GM19025 (cell line): ENCODE results near the gene NISCH.

Source experiments
- ATAC-seq: cut with Tn5 transposase; IDR thresholded peaks from one replicate; pipeline ENCODE4 v1.9.1; 2021; ENCODE audit warnings: mild to moderate bottlenecking, low read depth, moderate library complexity; ENCODE audit not compliant: unreplicated experiment

NISCH gene

GRCh38 chr3:52507359-52507758, 52.0 kb downstream of the NISCH start:
- no peak for ATAC-seq

DNA sequence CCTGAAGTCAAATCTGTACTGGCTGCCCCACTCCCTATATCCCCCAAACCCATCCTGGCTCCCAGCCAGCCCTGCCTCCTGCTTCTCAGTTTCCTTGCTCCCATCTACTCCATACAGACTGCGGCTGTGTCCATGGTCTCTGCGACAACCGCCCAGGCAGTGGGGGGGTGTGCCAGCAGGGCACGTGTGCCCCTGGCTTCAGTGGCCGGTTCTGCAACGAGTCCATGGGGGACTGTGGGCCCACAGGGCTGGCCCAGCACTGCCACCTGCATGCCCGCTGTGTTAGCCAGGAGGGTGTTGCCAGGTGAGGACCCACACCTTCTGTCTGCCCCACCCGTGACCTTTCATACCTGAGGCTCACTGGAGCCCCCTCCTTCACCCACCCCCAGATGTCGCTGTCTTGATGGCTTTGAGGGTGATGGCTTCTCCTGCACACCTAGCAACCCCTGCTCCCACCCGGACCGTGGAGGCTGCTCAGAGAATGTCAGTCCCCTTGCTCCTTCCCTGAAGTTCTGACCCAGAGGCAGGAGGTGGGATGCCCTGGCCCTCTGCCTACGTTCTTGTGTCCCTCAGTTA, 54.4 kb downstream of the NISCH start:
- ATAC-seq = no peak

GRCh38 chr3:52511509-52511908, 56.1 kb downstream of the NISCH start:
- ATAC-seq = no peak

- no peak for ATAC-seq
Measured at GRCh38 chr3:52512105-52512504, 56.7 kb downstream of the NISCH start.

- ATAC-seq = no peak
Measured at GRCh38 chr3:52512727-52513126, 57.3 kb downstream of the NISCH start.

DNA sequence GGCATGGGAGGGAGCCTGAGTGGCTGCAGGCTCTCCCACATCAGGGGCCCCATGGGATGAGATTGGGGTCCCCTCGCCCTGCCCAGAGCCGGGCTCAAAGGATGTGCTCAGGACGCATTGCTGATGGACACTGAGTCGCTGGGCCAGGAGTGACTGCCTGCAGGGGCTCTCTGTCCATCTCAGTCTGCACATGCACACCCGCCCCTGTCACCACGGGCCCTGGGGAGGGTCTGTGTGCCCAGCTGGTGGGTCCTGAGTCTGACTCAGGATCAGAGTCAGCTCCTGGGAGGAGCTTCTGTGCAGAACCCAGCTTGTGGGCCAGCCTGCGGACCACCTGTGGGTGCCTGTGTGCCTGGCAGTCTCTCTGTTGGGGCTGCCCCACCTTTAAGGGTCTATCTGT, 57.9 kb downstream of the NISCH start:
- ATAC-seq = no peak

DNA sequence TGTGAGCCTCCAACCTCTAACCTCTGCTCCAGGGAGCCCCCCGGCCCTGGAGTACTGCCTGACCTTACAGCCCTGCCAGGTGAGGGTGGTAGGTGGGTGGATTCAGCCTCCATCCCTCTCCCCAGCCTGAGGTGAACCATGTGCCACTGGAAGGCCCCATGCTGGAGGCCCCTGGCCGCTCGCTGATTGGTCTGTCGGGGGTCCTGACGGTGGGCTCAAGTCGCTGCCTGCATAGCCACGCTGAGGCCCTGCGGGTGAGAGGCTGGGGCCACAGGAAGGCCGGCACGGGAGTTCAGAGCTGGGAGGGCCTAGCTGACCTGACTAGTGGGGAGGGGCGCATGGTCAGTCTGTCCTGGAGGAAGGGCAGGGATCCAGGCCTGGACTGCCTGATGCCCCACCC, 59.2 kb downstream of the NISCH start:
- ATAC-seq = no peak

DNA sequence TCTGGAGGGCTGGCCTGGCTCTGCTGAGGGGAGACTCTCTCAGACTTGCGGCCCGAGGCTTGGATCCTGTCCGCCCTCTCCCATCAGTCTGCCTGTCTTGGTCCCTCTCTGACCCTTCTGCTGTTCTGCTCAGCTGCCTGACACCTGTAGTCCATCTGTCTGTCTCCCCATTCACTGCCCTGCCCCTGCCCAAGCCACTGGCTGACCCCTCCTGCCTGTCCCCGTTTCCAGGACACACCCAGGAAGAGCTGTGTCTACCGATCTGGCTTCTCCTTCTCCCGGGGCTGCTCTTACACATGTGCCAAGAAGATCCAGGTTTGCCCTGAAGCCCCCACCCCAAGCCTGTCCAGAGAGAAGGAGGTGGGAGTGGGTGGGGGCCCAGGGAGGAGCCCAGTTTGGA, 59.8 kb downstream of the NISCH start:
- ATAC-seq = no peak

DNA sequence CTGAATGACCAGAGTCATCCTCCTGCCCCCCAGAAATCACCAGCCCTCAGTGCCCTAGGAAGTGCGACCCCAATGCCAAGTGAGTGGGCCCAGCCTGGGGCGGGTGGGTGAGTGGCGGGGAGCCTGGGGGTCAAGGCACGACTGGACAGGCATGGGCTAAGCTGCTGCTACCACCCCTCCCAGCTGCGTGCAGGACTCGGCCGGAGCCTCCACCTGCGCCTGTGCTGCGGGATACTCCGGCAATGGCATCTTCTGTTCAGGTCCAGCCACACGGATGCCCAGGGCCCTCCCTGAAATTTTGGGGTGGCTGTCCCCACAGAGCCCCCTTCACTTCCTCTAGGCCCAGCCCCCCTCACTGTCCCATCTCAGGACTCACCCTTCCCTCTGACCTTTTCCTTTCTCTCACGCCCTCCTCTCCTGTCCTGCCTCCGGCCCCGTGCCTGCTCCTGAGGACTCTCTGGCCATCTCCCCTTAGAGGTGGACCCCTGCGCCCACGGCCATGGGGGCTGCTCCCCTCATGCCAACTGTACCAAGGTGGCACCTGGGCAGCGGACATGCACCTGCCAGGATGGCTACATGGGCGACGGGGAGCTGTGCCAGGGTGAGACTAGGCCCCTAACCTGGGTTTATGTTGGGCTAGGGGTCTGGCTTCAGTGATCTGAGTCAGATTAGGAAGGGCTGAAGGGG, 61.2 kb downstream of the NISCH start:
- ATAC-seq = no peak

GRCh38 chr3:52517796-52518722, 62.7 kb downstream of the NISCH start:
- no peak for ATAC-seq

- ATAC-seq = no peak
Measured at GRCh38 chr3:52518723-52519444, 63.5 kb downstream of the NISCH start.

DNA sequence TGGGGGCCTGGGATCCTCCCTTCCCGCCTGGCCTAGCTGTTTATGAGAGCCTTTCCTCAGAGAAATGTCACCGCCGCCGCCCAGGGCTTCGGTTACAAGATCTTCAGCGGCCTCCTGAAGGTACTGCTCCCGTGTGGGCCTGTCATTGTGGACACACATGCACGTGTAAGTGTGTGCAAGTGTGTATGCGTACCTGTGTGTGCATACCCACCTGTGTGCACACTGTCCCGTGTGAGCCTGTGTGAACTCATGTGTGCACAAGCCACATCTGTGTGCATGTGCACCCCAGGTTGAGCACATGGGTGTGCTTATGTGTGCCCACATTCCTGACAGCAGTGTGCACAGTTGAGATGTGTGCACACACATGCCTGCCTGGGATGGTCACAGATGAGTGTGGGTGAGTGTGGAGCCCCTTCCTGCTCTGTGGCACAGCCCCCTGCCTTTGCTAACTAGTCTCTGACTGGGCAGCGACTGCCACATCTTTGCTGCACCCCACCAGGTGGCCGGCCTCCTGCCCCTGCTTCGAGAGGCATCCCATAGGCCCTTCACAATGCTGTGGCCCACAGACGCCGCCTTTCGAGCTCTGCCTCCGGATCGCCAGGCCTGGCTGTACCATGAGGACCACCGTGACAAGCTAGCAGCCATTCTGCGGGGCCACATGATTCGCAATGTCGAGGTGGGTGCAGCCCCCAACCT, 64.2 kb downstream of the NISCH start:
- ATAC-seq = no peak

DNA sequence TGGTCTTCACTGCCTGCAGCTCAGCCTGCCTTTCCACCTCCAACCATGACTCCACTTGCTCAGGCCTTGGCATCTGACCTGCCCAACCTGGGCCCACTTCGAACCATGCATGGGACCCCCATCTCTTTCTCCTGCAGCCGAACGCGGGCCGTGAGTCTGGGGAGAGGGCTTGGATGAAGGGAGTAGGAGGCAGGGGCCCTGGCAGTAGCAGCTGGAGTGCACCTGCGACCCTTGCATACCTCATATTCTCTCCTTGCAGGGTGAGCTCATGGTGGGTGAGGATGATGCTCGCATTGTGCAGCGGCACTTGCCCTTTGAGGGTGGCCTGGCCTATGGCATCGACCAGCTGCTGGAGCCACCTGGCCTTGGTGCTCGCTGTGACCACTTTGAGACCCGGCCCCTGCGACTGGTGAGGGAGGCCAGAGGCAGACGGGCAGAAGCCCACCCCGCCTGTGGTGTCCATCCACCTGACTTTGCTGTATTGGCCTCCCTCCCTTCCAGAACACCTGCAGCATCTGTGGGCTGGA, 64.8 kb downstream of the NISCH start:
- ATAC-seq = no peak

DNA sequence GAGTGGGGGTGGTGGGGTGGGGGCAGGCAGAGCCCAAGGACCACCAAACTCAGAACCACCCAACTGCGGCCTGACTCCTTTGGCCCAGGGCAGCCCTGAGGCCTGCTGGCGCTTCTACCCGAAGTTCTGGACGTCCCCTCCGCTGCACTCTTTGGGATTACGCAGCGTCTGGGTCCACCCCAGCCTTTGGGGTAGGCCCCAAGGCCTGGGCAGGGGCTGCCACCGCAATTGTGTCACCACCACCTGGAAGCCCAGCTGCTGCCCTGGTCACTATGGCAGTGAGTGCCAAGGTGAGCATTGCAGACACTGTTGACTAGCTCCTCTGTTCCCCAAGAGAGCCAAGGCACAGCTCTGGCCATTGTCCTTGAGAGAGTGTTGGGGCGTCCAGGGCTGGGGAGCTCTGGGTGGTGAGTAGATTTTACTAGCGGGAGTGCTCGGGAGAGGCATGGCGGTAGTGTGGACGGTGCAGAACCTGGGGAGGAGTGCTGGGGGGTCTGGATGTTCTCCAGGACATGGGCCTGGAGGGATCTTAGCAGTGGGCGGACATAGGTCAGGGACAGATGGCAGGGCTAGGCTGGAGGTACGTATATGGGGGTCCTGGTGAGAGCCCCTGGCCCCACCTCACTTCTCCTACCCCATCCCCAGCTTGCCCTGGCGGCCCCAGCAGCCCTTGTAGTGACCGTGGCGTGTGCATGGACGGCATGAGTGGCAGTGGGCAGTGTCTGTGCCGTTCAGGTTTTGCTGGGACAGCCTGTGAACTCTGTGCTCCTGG, 65.5 kb downstream of the NISCH start:
- no peak for ATAC-seq

- no peak for ATAC-seq
Measured at GRCh38 chr3:52521488-52521824, 66.1 kb downstream of the NISCH start.

DNA sequence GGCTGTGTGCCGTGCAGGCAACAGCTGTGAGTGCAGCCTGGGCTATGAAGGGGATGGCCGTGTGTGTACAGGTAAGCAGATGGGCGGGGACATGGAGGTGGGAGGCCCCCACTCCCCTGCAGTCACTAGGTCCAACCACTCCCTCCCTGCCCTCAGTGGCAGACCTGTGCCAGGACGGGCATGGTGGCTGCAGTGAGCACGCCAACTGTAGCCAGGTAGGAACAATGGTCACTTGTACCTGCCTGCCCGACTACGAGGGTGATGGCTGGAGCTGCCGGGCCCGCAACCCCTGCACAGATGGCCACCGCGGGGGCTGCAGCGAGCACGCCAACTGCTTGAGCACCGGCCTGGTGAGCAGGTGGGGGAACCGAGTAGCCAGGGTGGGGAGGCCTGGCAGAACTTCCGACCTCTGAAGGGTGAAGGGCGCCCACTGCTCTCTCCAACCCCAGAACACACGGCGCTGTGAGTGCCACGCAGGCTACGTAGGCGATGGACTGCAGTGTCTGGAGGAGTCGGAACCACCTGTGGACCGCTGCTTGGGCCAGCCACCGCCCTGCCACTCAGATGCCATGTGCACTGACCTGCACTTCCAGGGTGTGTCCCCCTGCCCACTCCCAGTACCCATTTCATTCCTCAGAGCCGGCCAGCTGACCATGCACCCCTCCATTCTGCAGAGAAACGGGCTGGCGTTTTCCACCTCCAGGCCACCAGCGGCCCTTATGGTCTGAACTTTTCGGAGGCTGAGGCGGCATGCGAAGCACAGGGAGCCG, 66.7 kb downstream of the NISCH start:
- no peak for ATAC-seq

DNA sequence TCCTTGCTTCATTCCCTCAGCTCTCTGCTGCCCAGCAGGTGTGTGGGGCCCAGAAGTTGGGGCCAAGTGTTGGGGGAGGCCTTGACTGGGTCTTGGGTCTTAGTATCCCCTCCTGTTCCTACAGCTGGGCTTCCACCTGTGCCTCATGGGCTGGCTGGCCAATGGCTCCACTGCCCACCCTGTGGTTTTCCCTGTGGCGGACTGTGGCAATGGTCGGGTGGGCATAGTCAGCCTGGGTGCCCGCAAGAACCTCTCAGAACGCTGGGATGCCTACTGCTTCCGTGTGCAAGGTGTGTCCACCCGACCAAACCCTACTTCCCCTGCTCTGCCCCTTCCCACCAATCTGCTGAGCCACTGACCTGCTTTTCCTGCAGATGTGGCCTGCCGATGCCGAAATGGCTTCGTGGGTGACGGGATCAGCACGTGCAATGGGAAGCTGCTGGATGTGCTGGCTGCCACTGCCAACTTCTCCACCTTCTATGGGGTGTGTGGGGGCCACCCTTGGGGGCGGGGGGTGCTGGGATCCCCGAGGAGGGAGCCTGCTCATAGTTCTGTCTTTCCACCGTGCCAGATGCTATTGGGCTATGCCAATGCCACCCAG, 67.3 kb downstream of the NISCH start:
- ATAC-seq = no peak
